Kidney (tissue), 14 donors: ENCODE data around the gene FLT1. TPM values are rescaled to one million over a fixed set of nuclear protein-coding genes. Genes with fewer than 3 reads are reported as not detected.

Experiments used
- DNase-seq, 5 donors: peaks; one replicate each; pipeline ENCODE4 v3.0.0-alpha.2; 2013 to 2020
- FAIRE-seq: peaks from 2 replicates; lab custom pipeline; 2012; peaks lifted over from hg19 to GRCh38; lab: Jason Lieb, UNC
- H3K27ac ChIP-seq, 2 donors: one replicate each; pipeline ENCODE4 v1.7.0; 2013; ENCODE audit warnings: low read depth in 2 of 2, low read length in 2 of 2, inconsistent platforms in 1 of 2
- H3K27me3 ChIP-seq: one replicate; pipeline ENCODE4 v1.7.1; 2013; ENCODE audit warnings: low read length, inconsistent platforms; ENCODE audit not compliant: control insufficient read depth, insufficient read depth
- H3K36me3 ChIP-seq, 3 donors: one replicate each; pipeline versions ENCODE4 v1.7.0 to v1.7.1; 2013; ENCODE audit warnings: low read length in 3 of 3, control low read depth in 1 of 3, inconsistent platforms in 1 of 3; ENCODE audit not compliant: insufficient read depth in 3 of 3, control insufficient read depth in 2 of 3
- H3K4me1 ChIP-seq, 3 donors: one replicate each; pipeline versions ENCODE4 v1.7.0 to v1.7.1; 2013; ENCODE audit warnings: low read length in 3 of 3, inconsistent platforms in 1 of 3, low read depth in 1 of 3; ENCODE audit not compliant: control insufficient read depth in 2 of 3, insufficient read depth in 2 of 3
- H3K4me3 ChIP-seq, 3 donors: one replicate each; pipeline versions ENCODE4 v1.7.0 to v1.8.1; 2013; ENCODE audit warnings: low read length in 3 of 3, control low read depth in 1 of 3, inconsistent platforms in 1 of 3
- H3K9ac ChIP-seq, 3 donors: one replicate each; pipeline versions ENCODE4 v1.7.0 to v1.7.1; 2013; ENCODE audit warnings: low read length in 3 of 3, control low read depth in 1 of 3, inconsistent platforms in 1 of 3
- H3K9me3 ChIP-seq, 3 donors: one replicate each; pipeline versions ENCODE4 v1.7.0 to v1.7.1; 2013; ENCODE audit warnings: low read length in 3 of 3, control low read depth in 1 of 3, inconsistent platforms in 1 of 3; ENCODE audit not compliant: control insufficient read depth in 2 of 3, insufficient read depth in 1 of 3
- intact Hi-C: fragments of 100-400 bp; cut with DNase I; formaldehyde crosslinking; loops from one replicate; pipeline ENCODE4 v1.11.1; 2022
- polyA plus RNA-seq: library from polyadenylated mRNA; stranded (reverse); fragments of 350-450 nt; fragmentation: Illumina TruSeq; extraction: RNeasy Lipid Tissue Mini Kit (QIAGEN cat#74804); gene quantifications from one replicate; pipeline ENCODE4 v1.2.3, GENCODE V29; 2014; ENCODE audit warnings: low read depth, low replicate concordance; ENCODE audit not compliant: insufficient read depth
- total RNA-seq: library from RNA; stranded (reverse); fragmentation: NEBNext Ultra II Directional; extraction: Animal tissue kit (Norgen Biotek cat#: 25700); gene quantifications from one replicate; pipeline ENCODE4 v1.2.1, GENCODE V29; 2021
- TF ChIP-seq, protein P1 (sequence below): IDR thresholded peaks from 3 replicates; pipeline ENCODE4 v1.5.1; 2012; ENCODE audit warnings: mild to moderate bottlenecking, moderate library complexity, borderline replicate concordance; ENCODE audit not compliant: insufficient read depth; ENCODE audit errors: extremely low read depth
- donor health status: control.
- donor health status: control.
- donor health status: control.
- donor health status: control.
- donor health status: control.
- donor health status: DM: yes; HTN: yes; CAD: no.
- donor health status: Normal renal cell carcinoma (clear cell type).

Gene FLT1
- total and polyA plus RNA-seq, 2 donors from 2014 or later = 17.2 to 45.7 TPM

DNA sequence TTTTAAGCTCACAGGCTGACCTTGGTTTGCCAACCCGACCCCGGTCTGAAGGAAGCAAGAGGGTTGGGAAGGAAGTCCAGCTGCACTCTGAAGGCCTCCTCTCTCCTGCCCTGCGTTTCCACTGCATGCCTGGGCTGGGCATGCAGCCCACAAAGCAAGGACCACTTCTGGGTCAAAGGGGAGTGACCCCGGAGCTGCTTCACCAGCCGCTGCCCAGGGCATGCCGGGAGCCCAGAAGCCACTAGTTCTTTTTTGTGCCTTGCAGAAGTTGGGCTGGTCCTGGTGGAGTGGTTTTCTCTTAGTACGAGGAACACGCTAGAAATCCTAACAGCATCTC, 166.7 kb downstream of the FLT1 start:
- Histone ChIP-seq H3K27ac (no peak overlapping the region), H3K9me3 (no peaks in the 10 kb centered on the region), H3K27me3 (no peaks in the 10 kb centered on the region), H3K9ac (no peak overlapping the region), H3K4me1 (peaks cover 0 to 7% (median 0%) of the 10 kb centered on the region in 3 donors), H3K4me3 (no peak overlapping the region), H3K36me3 (no peaks in the 10 kb centered on the region)
- DNase-seq (no peak), FAIRE-seq (no peak)
- intact Hi-C loops = no loop called here
- TF ChIP-seq, protein P1, sequence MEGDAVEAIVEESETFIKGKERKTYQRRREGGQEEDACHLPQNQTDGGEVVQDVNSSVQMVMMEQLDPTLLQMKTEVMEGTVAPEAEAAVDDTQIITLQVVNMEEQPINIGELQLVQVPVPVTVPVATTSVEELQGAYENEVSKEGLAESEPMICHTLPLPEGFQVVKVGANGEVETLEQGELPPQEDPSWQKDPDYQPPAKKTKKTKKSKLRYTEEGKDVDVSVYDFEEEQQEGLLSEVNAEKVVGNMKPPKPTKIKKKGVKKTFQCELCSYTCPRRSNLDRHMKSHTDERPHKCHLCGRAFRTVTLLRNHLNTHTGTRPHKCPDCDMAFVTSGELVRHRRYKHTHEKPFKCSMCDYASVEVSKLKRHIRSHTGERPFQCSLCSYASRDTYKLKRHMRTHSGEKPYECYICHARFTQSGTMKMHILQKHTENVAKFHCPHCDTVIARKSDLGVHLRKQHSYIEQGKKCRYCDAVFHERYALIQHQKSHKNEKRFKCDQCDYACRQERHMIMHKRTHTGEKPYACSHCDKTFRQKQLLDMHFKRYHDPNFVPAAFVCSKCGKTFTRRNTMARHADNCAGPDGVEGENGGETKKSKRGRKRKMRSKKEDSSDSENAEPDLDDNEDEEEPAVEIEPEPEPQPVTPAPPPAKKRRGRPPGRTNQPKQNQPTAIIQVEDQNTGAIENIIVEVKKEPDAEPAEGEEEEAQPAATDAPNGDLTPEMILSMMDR = no peak

DNA sequence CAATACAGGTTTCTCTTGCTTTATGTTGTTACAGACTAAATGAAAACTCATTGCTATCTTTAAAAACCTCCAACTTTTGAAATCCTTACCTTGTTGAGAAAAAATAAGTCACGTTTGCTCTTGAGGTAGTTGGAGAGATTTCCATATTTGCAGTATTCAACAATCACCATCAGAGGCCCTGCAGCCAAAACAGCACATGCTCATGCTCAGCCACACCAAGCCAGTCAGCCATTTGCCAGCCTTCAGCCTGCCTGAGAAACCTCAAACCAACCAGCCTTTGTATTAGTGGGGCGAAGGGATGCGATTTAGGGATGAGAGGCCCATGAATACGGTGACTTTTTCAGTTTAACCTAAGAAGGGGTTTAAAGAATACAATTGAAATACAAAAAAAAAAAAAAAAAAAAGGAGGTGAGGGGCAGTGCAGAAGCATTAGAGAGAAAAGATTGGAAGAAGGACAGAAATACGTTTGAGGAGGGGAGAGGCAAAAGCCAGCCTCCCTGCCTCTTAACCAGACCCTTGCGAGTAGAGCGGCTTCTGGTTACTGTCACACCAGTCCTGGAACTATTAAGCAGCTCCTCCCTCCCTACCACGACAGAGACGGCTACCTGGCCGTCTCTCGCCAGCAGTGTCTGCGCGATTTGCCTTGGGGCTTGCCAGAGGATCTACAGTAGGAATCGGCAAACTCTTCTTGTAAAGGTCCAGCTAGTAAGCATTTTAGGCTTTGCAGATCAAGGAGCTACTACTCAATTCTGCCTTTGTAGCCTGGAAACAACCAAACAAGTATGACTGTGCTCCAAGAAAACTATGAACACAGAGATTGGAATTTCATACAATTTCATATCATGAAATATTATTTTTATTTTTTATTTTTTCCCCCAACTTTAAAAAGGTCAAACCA, 167.3 kb downstream of the FLT1 start:
- H3K9me3 ChIP-seq = no peaks in the 10 kb centered on the region
- no peak overlapping the region for H3K9ac ChIP-seq
- TF ChIP-seq, protein P1 = no peak
- H3K4me3 ChIP-seq = no peak overlapping the region
- H3K36me3 ChIP-seq = no peaks in the 10 kb centered on the region
- no peaks in the 10 kb centered on the region for H3K27me3 ChIP-seq
- no peak for FAIRE-seq
- H3K27ac ChIP-seq = no peak overlapping the region
- intact Hi-C loops = no loop called here
- DNase-seq = no peak
- H3K4me1 ChIP-seq = peaks cover 0 to 7% (median 0%) of the 10 kb centered on the region in 3 donors

DNA sequence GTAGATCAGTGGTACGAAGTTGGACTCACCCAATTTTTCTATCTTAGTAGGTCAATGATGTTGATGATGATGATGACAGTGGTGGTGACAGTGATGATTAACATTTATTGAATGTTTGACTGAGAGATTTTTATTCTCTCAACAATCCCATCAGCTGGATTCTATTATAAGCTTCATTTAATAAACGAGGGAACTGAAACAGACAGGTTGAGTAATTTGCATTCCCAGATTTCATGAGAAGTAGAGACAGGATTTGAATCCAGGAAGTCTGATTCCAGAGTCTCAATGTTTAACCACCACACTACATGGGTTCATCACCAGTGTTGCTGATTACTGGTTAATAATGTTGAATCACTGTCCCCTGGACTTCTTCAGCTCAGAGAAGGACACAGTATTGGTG, 168.9 kb downstream of the FLT1 start:
- no peaks in the 10 kb centered on the region for H3K9me3 ChIP-seq
- no peaks in the 10 kb centered on the region for H3K36me3 ChIP-seq
- DNase-seq (no peak), FAIRE-seq (no peak)
- TF ChIP-seq, protein P1 = no peak
- no peak overlapping the region for H3K27ac ChIP-seq
- no peak overlapping the region for H3K9ac ChIP-seq
- intact Hi-C loops = no loop called here
- no peak overlapping the region for H3K4me3 ChIP-seq
- H3K27me3 ChIP-seq = no peaks in the 10 kb centered on the region
- H3K4me1 ChIP-seq = peaks cover 0 to 7% (median 0%) of the 10 kb centered on the region in 3 donors
